HFFc6 (cell line): ENCODE data around the gene ICAM1. TPM values are rescaled to one million over a fixed set of nuclear protein-coding genes. Genes with fewer than 3 reads are reported as not detected.

Source experiments
- DNase-seq: peaks from one replicate; pipeline ENCODE4 v3.0.0-alpha.2; 2018
- H3K27ac Mint-ChIP-seq: 2 replicates; pipeline ENCODE4 v1.8.0; 2020; ENCODE audit warnings: mild to moderate bottlenecking, mixed read lengths
- H3K27me3 Mint-ChIP-seq: 2 replicates; pipeline ENCODE4 v1.8.0; 2021; ENCODE audit warnings: mild to moderate bottlenecking, moderate library complexity, mixed read lengths; ENCODE audit not compliant: insufficient read depth
- H3K36me3 Mint-ChIP-seq: 2 replicates; pipeline ENCODE4 v1.8.0; 2021; ENCODE audit warnings: low read depth, mixed read lengths
- H3K4me1 Mint-ChIP-seq: 2 replicates; pipeline ENCODE4 v1.8.0; 2020; ENCODE audit warnings: low read depth, mixed read lengths
- H3K4me3 Mint-ChIP-seq: 2 replicates; pipeline ENCODE4 v1.8.0; 2020; ENCODE audit warnings: mild to moderate bottlenecking, moderate library complexity, mixed read lengths
- H3K9me3 Mint-ChIP-seq: 2 replicates; pipeline ENCODE4 v1.8.0; 2020; ENCODE audit warnings: mild to moderate bottlenecking, mixed read lengths
- CTCF ChIP-seq: fragments of 200-600 bp; sonication (generic); IDR thresholded peaks from 2 replicates; pipeline ENCODE4 v1.5.0; 2021; ENCODE audit warnings: antibody characterized with exemption, mild to moderate bottlenecking
- long read RNA-seq: library from polyadenylated mRNA; unstranded; transcript quantifications from one replicate; pipeline ENCODE4 v2.0.0, GENCODE V29; 2019
- total RNA-seq, 6 experiments: library from RNA; stranded (reverse); fragmentation: NEBNext Ultra II Directional; extraction: Animal tissue kit (Norgen Biotek cat#: 25700); gene quantifications; 2 replicates in 1 of 6; 3 replicates in 5 of 6; pipeline ENCODE4 v1.2.3, GENCODE V29; 2021

The ICAM1 gene
- total RNA-seq = 10 to 100 TPM in 1 of 6 experiments, 1 to 10 TPM in 5; 5.0 to 10.1 (median 8.5) TPM
- long read RNA-seq, transcript ICAM1-201 (7 exons, 3,252 nt) = major isoform, 6 of 7 reads
- long read RNA-seq, partial matches to known transcripts = 0 of 7 reads
- long read RNA-seq, other reads (novel, unspliced or antisense) = 1 of 7 reads

GRCh38 chr19:10270616-10271394 lies at the start of gene ICAM1:
Gene ICAM1, plus strand, starts transcription at chr19:10271120. Its CDS starts 40 bp downstream, at chr19:10271160.
- H3K27ac Mint-ChIP-seq = 0 out of 2 replicates have a peak within 1 kb of the TSS, but pooled peaks have one; percentile 5
- no peaks in the 10 kb centered on the region for H3K9me3 Mint-ChIP-seq
- peak; percentile 30; the same call in 1 of the 2 replicates for TF ChIP-seq CTCF
- peaks cover 10% of the 10 kb centered on the region for H3K4me1 Mint-ChIP-seq
- H3K27me3 Mint-ChIP-seq = peaks cover 5% of the 10 kb centered on the region; the same call in 1 of the 2 replicates
- H3K36me3 Mint-ChIP-seq = no peaks in the 10 kb centered on the region
- DNase-seq = no peak
- peak within 1 kb of the TSS; percentile 76 for H3K4me3 Mint-ChIP-seq

GRCh38 chr19:10222201-10222890 lies 48.6 kb upstream of the ICAM1 start:
- peaks cover 13% of the 10 kb centered on the region for H3K4me1 Mint-ChIP-seq

GRCh38 chr19:10223488-10224213 lies 47.3 kb upstream of the ICAM1 start:
- TF ChIP-seq CTCF = no peak
- Mint-ChIP-seq H3K9me3 (no peaks in the 10 kb centered on the region), H3K36me3 (peaks cover 9% of the 10 kb centered on the region; the same call in 1 of the 2 replicates), H3K27ac (no peak overlapping the region), H3K27me3 (peaks cover 1% of the 10 kb centered on the region; the same call in 1 of the 2 replicates), H3K4me3 (no peak overlapping the region), H3K4me1 (peaks cover 13% of the 10 kb centered on the region)
- DNase-seq = no peak

More at GRCh38 chr19:10222201-10222890, 48.6 kb upstream of the ICAM1 start:
- H3K9me3 Mint-ChIP-seq = no peaks in the 10 kb centered on the region
- no peak overlapping the region for H3K4me3 Mint-ChIP-seq
- no peak for DNase-seq
- no peak overlapping the region for H3K27ac Mint-ChIP-seq
- H3K27me3 Mint-ChIP-seq = peaks cover 1% of the 10 kb centered on the region; the same call in 1 of the 2 replicates
- H3K36me3 Mint-ChIP-seq = peaks cover 9% of the 10 kb centered on the region; the same call in 1 of the 2 replicates
- TF ChIP-seq CTCF = no peak

GRCh38 chr19:10224337-10224736 lies 46.6 kb upstream of the ICAM1 start:
- DNase-seq = no peak
- Mint-ChIP-seq H3K36me3 (peaks cover 9% of the 10 kb centered on the region; the same call in 1 of the 2 replicates), H3K27ac (no peak overlapping the region), H3K4me3 (no peak overlapping the region), H3K4me1 (peaks cover 13% of the 10 kb centered on the region), H3K9me3 (no peaks in the 10 kb centered on the region), H3K27me3 (no peaks in the 10 kb centered on the region; the same call in 1 of the 2 replicates)
- TF ChIP-seq CTCF = no peak

- no peak for DNase-seq
- TF ChIP-seq CTCF = no peak
- Mint-ChIP-seq H3K27ac (peak overlapping the region; percentile 98), H3K27me3 (no peaks in the 10 kb centered on the region; the same call in 1 of the 2 replicates), H3K9me3 (no peaks in the 10 kb centered on the region), H3K36me3 (peaks cover 9% of the 10 kb centered on the region; the same call in 1 of the 2 replicates), H3K4me1 (peaks cover 20% of the 10 kb centered on the region), H3K4me3 (peak overlapping the region; percentile 83)
Measured at GRCh38 chr19:10226021-10226375, 44.9 kb upstream of the ICAM1 start.
